Osteoblast (primary cell): ENCODE results near the gene AMN1. TPM values are rescaled to one million over a fixed set of nuclear protein-coding genes. Genes with fewer than 3 reads are reported as not detected.

ENCODE experiments used
- DNase-seq: peaks from one replicate; pipeline ENCODE4 v3.0.0; 2011; ENCODE audit warnings: low spot score, mixed read lengths; ENCODE audit not compliant: insufficient read length; ENCODE audit errors: missing footprints
- H2AFZ ChIP-seq: 2 replicates; pipeline ENCODE4 v1.6.0; 2011; ENCODE audit warnings: mild to moderate bottlenecking, low read length
- H3K27ac ChIP-seq: 2 replicates; pipeline ENCODE4 v1.5.1; 2011; ENCODE audit warnings: mild to moderate bottlenecking, low read depth, low read length, moderate library complexity
- H3K27me3 ChIP-seq: 2 replicates; pipeline ENCODE4 v1.6.0; 2012; ENCODE audit warnings: mild to moderate bottlenecking, control low read depth, inconsistent platforms, low read length, moderate library complexity; ENCODE audit not compliant: insufficient read depth
- H3K36me3 ChIP-seq: 2 replicates; pipeline ENCODE4 v1.5.1; 2011; ENCODE audit warnings: mild to moderate bottlenecking, low read length, control low read depth, moderate library complexity; ENCODE audit not compliant: insufficient read depth
- H3K4me1 ChIP-seq: 2 replicates; pipeline ENCODE4 v1.5.1; 2011; ENCODE audit warnings: mild to moderate bottlenecking, low read length, control low read depth, moderate library complexity; ENCODE audit not compliant: insufficient read depth
- H3K4me2 ChIP-seq: 2 replicates; pipeline ENCODE4 v1.6.0; 2011; ENCODE audit warnings: mild to moderate bottlenecking, low read length; ENCODE audit not compliant: insufficient read depth
- H3K4me3 ChIP-seq: fragments of 200-600 bp; sonication (generic); 3 replicates; pipeline ENCODE4 v1.5.1; 2012; ENCODE audit warnings: mild to moderate bottlenecking, low read length, inconsistent platforms; ENCODE audit not compliant: insufficient read depth
- H3K79me2 ChIP-seq: 2 replicates; pipeline ENCODE4 v1.6.0; 2012; ENCODE audit warnings: mild to moderate bottlenecking, low read length, control low read depth, inconsistent platforms; ENCODE audit not compliant: insufficient read depth
- H3K9me3 ChIP-seq: 2 replicates; pipeline ENCODE4 v1.5.1; 2011; ENCODE audit warnings: low read depth, low read length, control low read depth
- H4K20me1 ChIP-seq: 2 replicates; pipeline ENCODE4 v1.6.0; 2012; ENCODE audit warnings: mild to moderate bottlenecking, low read length, control low read depth; ENCODE audit not compliant: insufficient read depth
- total RNA-seq: library from RNA; depleted of rRNA; stranded (reverse); fragments of >200 nt; gene quantifications from 2 replicates; pipeline ENCODE4 v1.2.3, GENCODE V29; 2012
- TF ChIP-seq, protein P1 (sequence below): IDR thresholded peaks from 2 replicates; pipeline ENCODE4 v1.5.1; 2011; ENCODE audit warnings: mild to moderate bottlenecking, low read depth, low read length, moderate library complexity; ENCODE audit errors: extremely low read depth

Gene AMN1
- total RNA-seq, 1 donor = 5.4 TPM

DNA sequence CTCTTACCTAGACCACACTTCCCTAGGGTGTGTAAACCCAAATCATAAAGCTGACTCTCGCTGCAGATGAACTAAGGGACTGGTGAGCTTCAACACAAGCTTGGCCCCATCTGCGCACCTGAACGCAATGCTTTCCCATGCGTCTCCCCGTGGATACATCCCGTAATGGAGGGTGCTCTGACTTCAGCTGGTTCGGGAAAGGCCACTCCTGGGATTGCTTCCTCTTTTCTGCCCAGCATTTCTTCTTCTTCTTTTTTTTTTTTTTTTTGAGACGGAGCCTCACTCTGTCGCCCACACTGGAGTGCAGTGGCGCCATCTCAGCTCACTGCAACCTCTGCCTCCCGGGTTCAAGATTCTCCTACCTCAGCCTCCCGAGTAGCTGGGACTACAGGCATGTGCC, 97.0 kb downstream of the AMN1 start:
- H3K79me2 ChIP-seq = no peaks in the 10 kb centered on the region
- no peak for DNase-seq
- H3K4me2 ChIP-seq = no peak overlapping the region
- peaks cover 8% of the 10 kb centered on the region for H3K4me1 ChIP-seq
- no peak overlapping the region for H3K27ac ChIP-seq
- no peaks in the 10 kb centered on the region for H4K20me1 ChIP-seq
- no peaks in the 10 kb centered on the region for H3K36me3 ChIP-seq
- H3K9me3 ChIP-seq = no peaks in the 10 kb centered on the region
- no peak overlapping the region for H3K4me3 ChIP-seq
- H2AFZ ChIP-seq = no peak overlapping the region
- no peaks in the 10 kb centered on the region for H3K27me3 ChIP-seq
- TF ChIP-seq, protein P1, sequence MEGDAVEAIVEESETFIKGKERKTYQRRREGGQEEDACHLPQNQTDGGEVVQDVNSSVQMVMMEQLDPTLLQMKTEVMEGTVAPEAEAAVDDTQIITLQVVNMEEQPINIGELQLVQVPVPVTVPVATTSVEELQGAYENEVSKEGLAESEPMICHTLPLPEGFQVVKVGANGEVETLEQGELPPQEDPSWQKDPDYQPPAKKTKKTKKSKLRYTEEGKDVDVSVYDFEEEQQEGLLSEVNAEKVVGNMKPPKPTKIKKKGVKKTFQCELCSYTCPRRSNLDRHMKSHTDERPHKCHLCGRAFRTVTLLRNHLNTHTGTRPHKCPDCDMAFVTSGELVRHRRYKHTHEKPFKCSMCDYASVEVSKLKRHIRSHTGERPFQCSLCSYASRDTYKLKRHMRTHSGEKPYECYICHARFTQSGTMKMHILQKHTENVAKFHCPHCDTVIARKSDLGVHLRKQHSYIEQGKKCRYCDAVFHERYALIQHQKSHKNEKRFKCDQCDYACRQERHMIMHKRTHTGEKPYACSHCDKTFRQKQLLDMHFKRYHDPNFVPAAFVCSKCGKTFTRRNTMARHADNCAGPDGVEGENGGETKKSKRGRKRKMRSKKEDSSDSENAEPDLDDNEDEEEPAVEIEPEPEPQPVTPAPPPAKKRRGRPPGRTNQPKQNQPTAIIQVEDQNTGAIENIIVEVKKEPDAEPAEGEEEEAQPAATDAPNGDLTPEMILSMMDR = no peak

DNA sequence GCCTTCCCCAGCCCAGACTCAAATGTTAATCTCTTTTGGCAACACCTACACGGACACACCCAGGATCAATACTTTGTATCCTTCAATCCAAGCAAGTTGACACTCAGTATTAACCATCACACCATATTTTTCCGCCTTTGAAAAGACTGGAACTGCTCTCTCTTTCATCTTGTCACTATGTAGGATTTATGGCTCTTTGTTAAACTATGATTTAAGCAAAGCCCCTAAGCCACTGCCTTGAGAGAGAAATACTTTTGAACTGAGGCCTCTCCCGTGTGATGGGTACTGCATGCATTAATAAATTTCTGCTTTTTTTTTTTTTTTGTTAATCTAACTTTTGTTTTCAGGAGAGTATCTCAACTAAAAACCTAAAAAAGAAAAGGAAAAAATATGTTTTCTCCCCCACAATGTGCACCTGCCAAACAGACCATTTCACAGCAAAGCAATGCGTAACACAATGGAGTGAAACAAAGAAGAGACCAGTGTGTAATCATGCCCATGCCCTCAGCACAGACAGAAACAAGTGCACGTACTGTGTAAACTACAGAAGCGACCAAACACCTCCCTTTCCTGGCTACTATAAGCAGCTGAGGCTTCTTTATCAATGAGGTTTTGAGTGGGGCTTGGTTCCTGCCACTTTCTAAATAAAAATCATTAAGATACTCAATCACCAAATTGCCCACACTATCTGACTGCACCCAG, 97.6 kb downstream of the AMN1 start:
- Histone ChIP-seq H3K27ac (no peak overlapping the region), H3K4me1 (peaks cover 8% of the 10 kb centered on the region), H3K27me3 (no peaks in the 10 kb centered on the region), H3K4me2 (no peak overlapping the region), H3K79me2 (no peaks in the 10 kb centered on the region), H2AFZ (no peak overlapping the region), H3K9me3 (no peaks in the 10 kb centered on the region), H4K20me1 (no peaks in the 10 kb centered on the region), H3K4me3 (no peak overlapping the region), H3K36me3 (no peaks in the 10 kb centered on the region)
- no peak for DNase-seq
- TF ChIP-seq, protein P1 = no peak

DNA sequence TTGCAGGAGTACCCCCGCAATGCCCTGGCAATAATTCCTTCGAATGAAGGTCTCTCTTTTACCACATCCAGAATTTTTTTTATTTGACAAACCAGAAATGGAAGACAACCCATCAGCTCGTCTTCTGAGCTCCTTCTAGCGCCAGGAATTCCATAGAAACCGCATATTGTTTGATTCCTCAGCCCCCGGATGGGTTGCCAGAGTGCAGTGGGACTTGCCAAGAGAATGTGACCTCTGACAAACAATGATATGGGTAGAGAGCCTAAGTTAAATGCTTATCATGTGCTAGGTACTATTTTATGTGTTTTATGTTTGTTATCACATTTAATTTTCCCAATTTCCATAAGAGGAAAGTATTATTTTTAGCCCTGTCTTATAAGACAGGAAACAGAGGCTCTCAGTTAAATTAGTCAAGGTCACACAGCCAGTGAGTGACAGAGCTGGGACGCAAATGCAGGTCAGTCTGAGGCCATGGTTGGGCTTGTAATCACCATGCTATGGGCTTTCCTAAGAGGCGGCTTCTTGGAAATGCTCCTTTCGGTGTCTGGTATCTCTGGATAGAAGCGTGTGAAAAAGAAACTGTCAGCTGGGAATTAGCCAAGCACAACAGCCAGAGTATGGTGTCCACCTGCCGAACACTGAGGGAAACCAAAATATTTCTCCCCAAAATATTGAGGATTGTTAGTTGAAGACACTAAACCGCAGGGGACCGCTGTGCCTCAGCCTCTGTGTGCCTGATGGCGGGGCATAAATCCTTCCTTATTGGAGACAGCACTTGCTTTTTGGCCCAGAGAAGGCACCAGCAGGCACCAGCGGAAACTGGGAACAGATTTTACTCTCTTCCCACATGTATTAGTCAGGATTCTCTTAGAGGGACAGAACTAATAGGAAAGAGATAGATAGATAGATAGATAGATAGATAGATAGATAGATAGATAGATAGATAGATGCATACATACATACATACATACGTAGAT, 98.8 kb downstream of the AMN1 start:
- H3K27ac ChIP-seq = no peak overlapping the region
- no peaks in the 10 kb centered on the region for H3K27me3 ChIP-seq
- peak overlapping the region; percentile 37 for H3K4me2 ChIP-seq
- H2AFZ ChIP-seq = no peak overlapping the region
- H3K79me2 ChIP-seq = no peaks in the 10 kb centered on the region
- no peaks in the 10 kb centered on the region for H4K20me1 ChIP-seq
- no peaks in the 10 kb centered on the region for H3K9me3 ChIP-seq
- peak; percentile 77 for DNase-seq
- TF ChIP-seq, protein P1 = no peak
- H3K4me1 ChIP-seq = peaks cover 8% of the 10 kb centered on the region
- H3K4me3 ChIP-seq = peak overlapping the region; percentile 39
- no peaks in the 10 kb centered on the region for H3K36me3 ChIP-seq
